GM21737 (cell line): Measurements from ENCODE around the gene CCHCR1.

Source experiments
- ATAC-seq: cut with Tn5 transposase; IDR thresholded peaks from one replicate; pipeline ENCODE4 v1.9.1; 2021; ENCODE audit warnings: mild to moderate bottlenecking, moderate library complexity; ENCODE audit not compliant: unreplicated experiment

CCHCR1 gene

DNA sequence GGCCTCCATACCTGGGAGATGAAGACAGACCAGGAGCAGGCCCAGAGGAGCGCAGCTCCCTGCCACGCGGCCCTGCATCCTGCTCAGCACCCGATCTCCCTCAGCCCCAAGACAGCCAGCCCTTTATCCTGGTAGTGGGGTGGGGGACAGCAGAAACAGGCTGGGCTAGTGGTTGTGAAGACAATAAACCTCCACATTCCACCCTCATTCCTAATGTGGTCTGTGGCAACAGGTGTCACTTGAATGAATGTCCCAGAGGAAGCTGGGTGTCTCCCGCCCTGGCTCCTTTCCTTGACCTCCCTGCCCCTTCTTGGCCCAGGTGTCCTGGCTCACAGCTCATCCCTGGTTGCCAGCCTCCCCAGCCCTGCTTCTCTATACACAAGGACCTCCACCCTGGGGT, 45.1 kb downstream of the CCHCR1 start, which contains the start of gene C6orf15:
Gene C6orf15 (minus strand): TSS at position 98 of the 400 bp plus-strand sequence. CDS start 20 bp downstream, at position 78.
- no peak for ATAC-seq

DNA sequence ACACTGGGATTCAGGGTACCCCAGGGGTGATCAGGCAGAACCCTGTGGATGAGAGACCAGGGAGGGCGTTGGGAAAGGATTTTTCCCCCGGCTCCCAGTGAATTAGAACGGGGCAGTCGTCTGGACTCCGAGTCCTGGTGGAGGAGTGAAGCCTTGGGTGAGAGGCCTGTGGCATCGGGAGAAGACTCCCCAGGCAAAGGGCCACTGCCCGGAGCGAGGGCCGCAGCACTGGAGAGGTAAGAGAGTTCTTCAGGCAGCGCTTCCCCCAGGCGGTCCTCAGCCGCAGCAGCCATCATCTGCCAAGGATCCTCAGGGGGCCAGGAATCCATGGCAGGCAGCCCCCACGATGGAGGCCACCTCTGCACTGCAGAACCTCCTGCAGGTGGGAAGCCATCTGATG, 45.9 kb downstream of the CCHCR1 start:
- no peak for ATAC-seq

DNA sequence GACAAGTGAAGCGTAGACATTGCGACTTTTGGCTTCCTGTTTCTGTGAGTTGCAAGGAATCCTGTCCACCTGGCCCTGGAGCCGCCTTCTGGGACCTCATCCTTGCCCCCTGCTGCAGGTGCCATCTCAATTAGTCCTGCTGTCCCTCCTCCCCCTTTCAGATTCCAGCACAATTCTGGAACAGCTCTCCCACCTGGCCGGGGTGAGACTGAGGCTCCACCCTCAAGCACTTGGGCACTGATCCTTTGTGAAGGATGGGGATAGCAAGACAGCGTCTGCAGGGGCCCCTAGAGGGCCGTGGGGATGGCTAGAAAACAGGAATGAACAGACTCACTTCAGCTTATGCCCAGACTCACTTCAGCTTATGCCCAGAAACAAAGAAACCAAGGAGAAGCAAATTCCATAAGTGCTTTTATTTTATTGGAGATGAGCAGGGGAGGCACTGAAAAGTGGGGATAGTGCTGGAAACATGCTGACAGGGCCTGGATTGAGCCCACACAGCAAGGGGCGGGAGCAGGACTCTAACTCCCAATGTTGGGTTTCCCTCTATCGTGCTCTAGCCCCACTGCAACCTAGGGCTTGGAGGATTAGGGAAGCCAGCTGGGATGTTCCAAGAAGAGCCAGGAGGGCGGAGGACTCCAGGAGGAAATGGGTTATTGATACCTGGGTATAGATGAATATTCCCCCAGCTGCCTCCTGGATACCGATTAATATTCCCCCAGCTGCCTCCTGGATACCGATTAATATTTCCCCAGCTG, 46.6 kb downstream of the CCHCR1 start:
- ATAC-seq = no peak

DNA sequence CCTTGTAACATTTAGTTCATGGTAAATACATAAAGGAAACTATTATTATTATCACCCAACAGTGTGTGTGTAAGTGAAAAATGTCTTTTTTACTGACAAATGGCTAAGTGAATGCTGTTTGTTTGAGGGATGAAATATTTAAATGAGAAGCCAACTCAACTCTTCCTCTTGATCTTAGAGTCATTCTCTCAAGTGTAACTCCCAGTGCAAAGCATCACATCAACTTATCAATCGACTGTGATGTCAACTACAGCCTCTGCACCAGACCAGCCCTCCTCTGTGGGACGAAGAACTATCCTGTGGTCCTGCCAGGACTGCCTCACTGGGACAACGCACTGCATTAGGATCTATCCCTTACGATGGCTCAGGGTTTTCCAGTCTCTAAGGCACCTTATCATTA, 50.5 kb downstream of the CCHCR1 start:
- ATAC-seq = no peak

DNA sequence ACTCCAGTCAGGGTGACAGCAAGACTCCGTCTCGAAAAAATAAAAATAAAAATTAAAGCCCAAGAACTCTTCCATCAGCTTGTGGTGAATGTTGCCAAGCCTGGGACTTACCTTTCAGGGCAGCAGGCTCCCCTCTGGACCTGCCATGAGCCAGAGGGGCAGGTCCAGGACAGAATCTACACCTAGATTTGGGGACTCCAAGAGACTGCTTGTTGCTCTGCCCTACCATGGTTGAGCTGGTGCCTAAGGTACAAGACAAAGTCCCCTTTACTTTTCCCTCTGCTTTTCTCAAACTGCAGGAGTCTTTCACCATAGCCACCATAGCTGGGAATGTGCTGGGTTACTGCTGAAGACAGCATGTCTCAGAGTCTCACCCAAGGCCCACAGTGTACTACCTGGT, 54.5 kb downstream of the CCHCR1 start:
- ATAC-seq = no peak

DNA sequence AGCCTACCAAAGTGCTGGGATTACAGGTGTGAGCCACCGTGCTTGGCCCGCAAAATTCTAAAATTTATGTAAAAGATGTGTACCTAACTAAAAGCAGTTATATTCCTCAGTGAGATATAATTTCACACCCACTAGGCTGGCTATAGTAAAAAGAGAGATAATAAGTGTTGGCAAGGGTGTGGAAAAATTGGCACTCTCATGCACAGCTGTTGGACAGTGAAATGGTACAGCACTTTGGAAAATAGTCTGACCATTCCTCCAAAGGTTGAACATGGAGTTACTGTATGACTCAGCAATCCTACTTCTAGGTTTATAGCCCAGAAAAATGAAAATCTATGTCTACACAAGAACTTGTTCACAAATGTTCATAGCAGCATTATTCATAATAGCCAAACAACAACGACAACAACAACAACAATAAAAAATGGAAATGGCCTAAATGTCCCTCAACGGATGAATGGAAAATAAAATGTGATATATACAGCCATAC, 59.1 kb downstream of the CCHCR1 start:
- no peak for ATAC-seq

DNA sequence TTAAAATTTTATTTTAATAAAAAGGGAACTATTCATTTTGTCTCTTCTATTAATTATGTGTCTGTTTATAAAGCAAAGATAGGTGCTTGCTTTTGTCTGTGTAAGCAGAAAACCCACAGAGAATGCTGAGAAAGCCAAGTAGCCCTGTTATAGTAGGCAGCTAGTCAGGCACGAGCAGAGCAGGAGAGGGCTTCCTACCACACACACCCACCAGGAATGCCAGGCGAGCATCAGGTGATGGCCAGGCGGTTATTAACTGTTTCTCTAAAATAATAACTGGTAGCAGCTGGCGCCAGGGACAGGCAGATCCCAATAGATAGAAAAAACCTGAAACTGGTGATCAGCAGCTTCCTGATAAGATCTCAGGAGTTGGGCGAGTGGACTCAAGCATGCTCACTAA, 60.9 kb downstream of the CCHCR1 start:
- no peak for ATAC-seq

DNA sequence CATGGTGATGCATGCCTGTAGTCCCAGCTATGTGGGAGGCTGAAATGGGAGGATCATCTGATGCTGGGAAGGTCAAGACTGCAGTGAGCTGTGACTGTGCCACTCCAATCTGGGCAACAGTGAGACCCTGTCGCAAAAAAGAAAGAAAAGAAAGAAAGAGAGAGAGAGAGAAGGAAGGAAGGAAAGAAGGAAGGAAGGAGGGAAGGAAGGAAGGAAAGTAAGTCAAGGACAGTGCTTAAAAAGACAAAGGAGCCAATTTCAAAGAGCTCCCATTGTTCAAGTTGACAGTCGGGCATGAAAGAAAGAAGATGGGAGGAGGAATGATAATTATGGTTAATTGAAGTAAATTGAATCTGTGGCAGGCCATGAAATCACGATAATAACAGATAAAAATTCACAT, 61.4 kb downstream of the CCHCR1 start:
- ATAC-seq = no peak

DNA sequence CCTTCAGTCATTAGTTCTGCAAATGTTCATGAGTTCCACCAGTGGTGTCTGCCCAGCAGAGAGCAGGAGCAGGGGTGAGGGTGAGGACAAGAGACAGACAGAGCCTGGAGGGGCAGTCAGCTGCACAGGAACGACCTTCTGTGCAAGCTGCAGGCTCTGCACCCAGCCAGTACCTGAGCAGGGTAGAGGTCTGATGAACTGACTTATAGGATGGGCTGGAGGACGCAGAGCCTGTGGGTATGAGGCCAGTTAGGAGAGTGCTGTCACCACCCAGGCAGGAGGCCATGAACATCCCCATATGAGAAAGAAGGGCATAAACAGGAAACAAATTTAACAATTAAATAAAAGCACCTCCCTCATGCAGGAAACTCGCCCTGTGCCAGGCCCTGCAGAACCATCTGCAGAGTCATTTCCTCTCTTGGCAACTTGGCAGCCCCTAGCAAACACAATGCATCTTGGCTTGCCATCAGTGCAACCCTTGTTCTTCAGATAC, 63.2 kb downstream of the CCHCR1 start:
- ATAC-seq = no peak

DNA sequence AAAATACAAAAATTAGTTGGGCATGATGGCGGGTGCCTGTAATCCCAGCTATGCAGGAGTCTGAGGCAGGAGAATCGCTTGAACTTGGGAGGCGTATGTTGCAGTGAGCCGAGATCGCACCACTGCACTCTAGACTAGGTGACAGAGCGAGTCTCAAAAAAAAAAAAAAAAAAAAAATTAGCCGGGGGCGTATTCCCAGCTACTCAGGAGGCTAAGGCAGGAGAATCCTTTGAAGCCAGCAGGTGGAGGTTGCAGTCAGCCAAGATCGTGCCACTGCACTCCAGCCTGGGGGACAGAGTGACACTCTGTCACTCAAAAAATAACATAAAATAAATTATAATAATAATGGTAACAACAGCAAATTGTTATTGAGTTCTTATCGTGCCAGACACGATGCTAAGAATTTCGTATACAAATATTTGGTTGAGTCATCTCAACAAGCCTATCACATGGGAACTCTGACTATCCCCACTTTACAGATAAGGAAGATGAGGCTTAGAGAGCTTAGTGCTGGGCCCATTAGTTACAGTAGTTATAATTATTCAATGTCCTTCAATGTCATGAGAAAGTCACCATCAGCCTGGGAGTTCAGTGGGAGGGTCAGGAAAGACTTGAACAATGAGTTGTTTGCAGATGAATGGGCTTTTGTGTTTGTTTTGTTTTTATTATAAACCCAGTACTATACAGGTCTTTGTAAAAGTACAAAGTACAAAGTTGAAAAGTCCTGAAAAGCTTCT, 64.7 kb downstream of the CCHCR1 start:
- no peak for ATAC-seq
